HCT116 (cell line): Measurements from ENCODE around the gene ING3. TPM values are rescaled to one million over a fixed set of nuclear protein-coding genes. Genes with fewer than 3 reads are reported as not detected.

ENCODE experiments used
- ATAC-seq: fragments of 200-7000 bp; cut with Tn5 transposase; 2 replicates; pipeline ENCODE4 v1.9.1; 2020; ENCODE audit warnings: mild to moderate bottlenecking, moderate library complexity
- BruUV-seq: library from RNA; stranded (reverse); fragments of 400-500 nt; replicated peaks from 2 replicates; lab custom pipeline; 2021; lab: Mats Ljungman, UMichigan
- CTCF ChIA-PET: fragments of 300-600 bp; sonication (Branson Sonifier 250); formaldehyde crosslinking; loops from one replicate; lab custom pipeline; 2021; ENCODE audit warnings: antibody characterized with exemption; lab: Charles Lee
- POLR2A ChIA-PET: fragments of 300-600, 350-600 bp; sonication (Branson Sonifier 250); formaldehyde crosslinking; loops from one replicate; lab custom pipeline; 2021; ENCODE audit warnings: antibody characterized with exemption; lab: Charles Lee
- RAD21 ChIA-PET, 2 experiments: fragments of 300-600 bp; sonication (Branson Sonifier 250); formaldehyde crosslinking; loops; one replicate each; lab custom pipeline; 2023; ENCODE audit warnings: low total read pairs in 2 of 2; ENCODE audit not compliant: uncharacterized antibody in 2 of 2, unreplicated experiment in 2 of 2, low non-redundant PET in 1 of 2; lab: Charles Lee
- DNase-seq: peaks from one replicate; pipeline ENCODE4 v3.0.0-alpha.2; 2010; ENCODE audit warnings: low read depth, low spot score
- H2AFZ ChIP-seq: fragments of 200-600 bp; shearing (Covaris generic), sonication (generic); 2 replicates; pipeline ENCODE4 v1.6.1; 2017; ENCODE audit warnings: low read depth, mixed run types, mixed read lengths, antibody characterized with exemption, low read length; ENCODE audit not compliant: poor library complexity, severe bottlenecking
- H3K27ac ChIP-seq: 2 replicates; pipeline ENCODE4 v1.5.1; 2012; ENCODE audit warnings: low read depth, low read length
- H3K27me3 ChIP-seq: fragments of 200-600 bp; sonication (generic); 2 replicates; pipeline ENCODE4 v1.6.1; 2016; ENCODE audit warnings: mixed run types, low read length, mixed read lengths; ENCODE audit not compliant: insufficient read depth
- H3K36me3 ChIP-seq, 2 experiments: fragments of 200-500 bp in 1 of 2; fragments of 200-600 bp in 1 of 2; sonication (Bioruptor generic) in 1 of 2; sonication (generic) in 1 of 2; 2 replicates each; pipeline versions ENCODE4 v1.5.1 to v1.6.1; 2014 to 2016; ENCODE audit warnings: low read length in 2 of 2, inconsistent platforms in 1 of 2, mixed read lengths in 1 of 2, mixed run types in 1 of 2; ENCODE audit not compliant: insufficient read depth in 2 of 2, control insufficient read depth in 1 of 2
- H3K4me1 ChIP-seq, 2 experiments: fragments of 200-600 bp in 1 of 2; sonication (generic) in 1 of 2; 2 replicates each; pipeline versions ENCODE4 v1.5.1 to v1.6.1; 2012 to 2017; ENCODE audit warnings: low read length in 2 of 2, inconsistent platforms in 1 of 2, mild to moderate bottlenecking in 1 of 2, mixed read lengths in 1 of 2, mixed run types in 1 of 2, moderate library complexity in 1 of 2; ENCODE audit not compliant: insufficient read depth in 2 of 2, control insufficient read depth in 1 of 2
- H3K4me2 ChIP-seq: fragments of 200-600 bp; sonication (generic); 2 replicates; pipeline ENCODE4 v1.6.1; 2017; ENCODE audit warnings: mixed run types, low read length, mixed read lengths
- H3K4me3 ChIP-seq, 2 experiments: fragments of 200-600 bp in 1 of 2; sonication (generic) in 1 of 2; replicated peaks in 1 of 2; 2 replicates each; pipeline ENCODE4 v1.5.1; 2011 to 2016; ENCODE audit warnings: low read length in 2 of 2, control low read depth in 1 of 2, low read depth in 1 of 2, mild to moderate bottlenecking in 1 of 2, mixed read lengths in 1 of 2, mixed run types in 1 of 2
- H3K79me2 ChIP-seq: fragments of 200-600 bp; sonication (generic); 2 replicates; pipeline ENCODE4 v1.6.1; 2017; ENCODE audit warnings: mild to moderate bottlenecking, mixed run types, low read length, moderate library complexity, mixed read lengths; ENCODE audit not compliant: insufficient read depth
- H3K9ac ChIP-seq: fragments of 200-600 bp; sonication (generic); 2 replicates; pipeline ENCODE4 v1.6.1; 2016; ENCODE audit warnings: low read length, mixed read lengths
- H3K9me2 ChIP-seq: fragments of 200-600 bp; sonication (generic), shearing (Covaris generic); 2 replicates; pipeline ENCODE4 v1.6.1; 2017; ENCODE audit warnings: mixed run types, mild to moderate bottlenecking, moderate library complexity; ENCODE audit not compliant: insufficient read depth
- H3K9me3 ChIP-seq, 2 experiments: fragments of 200-500 bp in 1 of 2; fragments of 200-600 bp in 1 of 2; sonication (Bioruptor generic) in 1 of 2; sonication (generic) in 1 of 2; 2 replicates each; pipeline ENCODE4 v1.6.1; 2014 to 2017; ENCODE audit warnings: low read length in 2 of 2, mixed read lengths in 2 of 2, inconsistent platforms in 1 of 2, low read depth in 1 of 2, mild to moderate bottlenecking in 1 of 2, mixed run types in 1 of 2, moderate library complexity in 1 of 2; ENCODE audit not compliant: control insufficient read depth in 1 of 2, insufficient read depth in 1 of 2
- H4K20me1 ChIP-seq: fragments of 200-600 bp; sonication (generic), shearing (Covaris generic); 2 replicates; pipeline ENCODE4 v1.6.1; 2017; ENCODE audit warnings: mixed run types, mild to moderate bottlenecking, moderate library complexity; ENCODE audit not compliant: insufficient read depth
- EGR1 ChIP-seq: IDR thresholded peaks from 2 replicates; pipeline ENCODE4 v1.6.1; 2012; ENCODE audit warnings: low read depth
- EZH2phosphoT487 ChIP-seq: fragments of 200-600 bp; IDR thresholded peaks from 2 replicates; pipeline ENCODE4 v1.6.1; 2018; ENCODE audit warnings: antibody characterized with exemption, borderline replicate concordance
- FOSL1 ChIP-seq: IDR thresholded peaks from 2 replicates; pipeline ENCODE4 v1.6.1; 2012; ENCODE audit warnings: low read depth
- MAX ChIP-seq: IDR thresholded peaks from 2 replicates; pipeline ENCODE4 v1.6.1; 2012
- RAD21 ChIP-seq: IDR thresholded peaks from 2 replicates; pipeline ENCODE4 v1.6.1; 2012; ENCODE audit warnings: low read depth, mild to moderate bottlenecking
- REST ChIP-seq: IDR thresholded peaks from 2 replicates; pipeline ENCODE4 v1.6.1; 2012; ENCODE audit warnings: low read depth
- ZFX ChIP-seq: fragments of 450-650 bp; IDR thresholded peaks from 2 replicates; pipeline ENCODE4 v1.6.1; 2017
- intact Hi-C: fragments of 100-400 bp; cut with micrococcal nuclease; formaldehyde crosslinking; loops from 2 replicates; pipeline ENCODE4 v1.10.0; 2022
- total RNA-seq: library from RNA; stranded (reverse); gene quantifications from one replicate; pipeline ENCODE4 v1.2.1, GENCODE V29; 2021; ENCODE audit not compliant: unreplicated experiment

ING3 gene
- total RNA-seq, 1 experiment from 2014 or later, result 16.2 TPM

DNA sequence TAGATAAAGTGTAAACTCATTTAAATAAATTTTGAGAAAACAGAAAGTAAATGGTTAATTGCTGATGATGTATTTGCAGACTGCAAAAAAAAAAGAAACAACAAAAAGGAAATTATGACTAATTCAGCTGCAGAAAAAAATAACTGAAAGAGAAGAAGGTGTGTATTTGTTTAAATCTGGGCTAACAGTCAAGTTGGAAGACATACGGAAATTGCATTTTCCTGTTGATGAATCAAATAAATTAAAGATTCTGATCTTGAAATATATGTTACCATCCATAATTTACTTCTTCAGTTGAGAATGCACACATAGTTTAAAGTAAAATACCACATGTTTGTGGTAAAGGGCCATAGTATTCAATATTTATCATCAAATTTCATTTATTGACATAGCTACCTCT lies 19.3 kb upstream of the ING3 start:
- intact Hi-C loops, result no loop called here
- DNase-seq (no peak), ATAC-seq (no peak)
- no peaks in the 10 kb centered on the region for H3K79me2 ChIP-seq
- no peaks in the 10 kb centered on the region for H4K20me1 ChIP-seq
- H3K4me3 ChIP-seq, result no peak overlapping the region
- H3K4me1 ChIP-seq, result no peaks in the 10 kb centered on the region
- CTCF ChIA-PET, result no interaction called here
- POLR2A ChIA-PET, result no interaction called here
- BruUV-seq, result no TSS peak
- no peak overlapping the region for H3K4me2 ChIP-seq
- no peaks in the 10 kb centered on the region for H3K27me3 ChIP-seq
- no peaks in the 10 kb centered on the region for H3K36me3 ChIP-seq
- TF ChIP-seq MAX, result no peak
- no peak for TF ChIP-seq EZH2phosphoT487
- no peak for TF ChIP-seq EGR1
- TF ChIP-seq REST, result no peak
- no peak for TF ChIP-seq FOSL1
- no peak for TF ChIP-seq RAD21
- no peak overlapping the region for H3K9ac ChIP-seq
- H3K9me3 ChIP-seq, result no peaks in the 10 kb centered on the region
- no peak overlapping the region for H2AFZ ChIP-seq
- no peak overlapping the region for H3K27ac ChIP-seq
- no peaks in the 10 kb centered on the region for H3K9me2 ChIP-seq
- RAD21 ChIA-PET, result no interaction called here

- Histone ChIP-seq H3K4me1 (no peaks in the 10 kb centered on the region), H3K27me3 (no peaks in the 10 kb centered on the region), H3K79me2 (no peaks in the 10 kb centered on the region), H3K9ac (no peak overlapping the region), H2AFZ (no peak overlapping the region), H3K4me2 (no peak overlapping the region), H3K36me3 (no peaks in the 10 kb centered on the region), H4K20me1 (no peaks in the 10 kb centered on the region), H3K27ac (no peak overlapping the region), H3K9me3 (no peaks in the 10 kb centered on the region), H3K4me3 (no peak overlapping the region), H3K9me2 (no peaks in the 10 kb centered on the region)
- ChIA-PET CTCF (no interaction called here), POLR2A (no interaction called here), RAD21 (no interaction called here)
- no TSS peak for BruUV-seq
- intact Hi-C loops, result no loop called here
- TF ChIP-seq ZFX, result no peak
- ATAC-seq (no peak), DNase-seq (no peak)
Measured at GRCh38 chr7:120933475-120933874, 17.1 kb upstream of the ING3 start.
